Measurements from ENCODE around the gene PNPLA2.

The PNPLA2 gene

GRCh38 chr11:873706-874105 is 55.0 kb downstream of the PNPLA2 start:
- TF ChIP-seq CTCF (IDR thresholded peaks at IDR 0.05; ENCODE audit: low read depth, low read length): no peak
- H3K4me3 ChIP-seq (ENCODE audit: low read depth, low read length): no peak overlapping the region
